HG02943 (cell line): Measurements from ENCODE around the gene MISP.

Experiments
- ATAC-seq: cut with Tn5 transposase; IDR thresholded peaks from one replicate; pipeline ENCODE4 v1.9.1; 2021; ENCODE audit warnings: mild to moderate bottlenecking, low read depth, moderate library complexity; ENCODE audit not compliant: unreplicated experiment

The MISP gene

GRCh38 chr19:769616-770015 is 18.7 kb downstream of the MISP start:
- ATAC-seq: no peak

DNA sequence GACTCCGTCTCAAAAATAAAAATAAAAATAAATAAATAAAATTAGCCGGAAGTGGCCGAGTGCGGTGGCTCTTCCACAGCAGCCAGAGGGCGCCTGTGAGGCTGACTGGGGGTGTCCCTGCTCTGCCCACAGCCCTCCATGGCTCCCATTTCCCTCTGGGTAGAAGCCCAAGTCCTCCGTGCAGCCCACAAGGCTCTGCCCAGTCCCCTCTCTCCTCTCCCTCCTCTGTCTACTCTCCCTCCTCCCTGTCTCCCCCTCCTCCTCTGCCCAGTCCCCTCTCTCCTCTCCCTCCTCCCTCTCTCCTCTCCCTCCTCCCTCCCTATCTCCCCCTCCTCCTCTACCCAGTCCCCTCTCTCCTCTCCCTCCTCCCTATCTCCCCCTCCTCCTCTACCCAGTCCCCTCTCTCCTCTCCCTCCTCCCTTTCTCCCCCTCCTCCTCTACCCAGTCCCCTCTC is 20.4 kb downstream of the MISP start:
- no peak for ATAC-seq

DNA sequence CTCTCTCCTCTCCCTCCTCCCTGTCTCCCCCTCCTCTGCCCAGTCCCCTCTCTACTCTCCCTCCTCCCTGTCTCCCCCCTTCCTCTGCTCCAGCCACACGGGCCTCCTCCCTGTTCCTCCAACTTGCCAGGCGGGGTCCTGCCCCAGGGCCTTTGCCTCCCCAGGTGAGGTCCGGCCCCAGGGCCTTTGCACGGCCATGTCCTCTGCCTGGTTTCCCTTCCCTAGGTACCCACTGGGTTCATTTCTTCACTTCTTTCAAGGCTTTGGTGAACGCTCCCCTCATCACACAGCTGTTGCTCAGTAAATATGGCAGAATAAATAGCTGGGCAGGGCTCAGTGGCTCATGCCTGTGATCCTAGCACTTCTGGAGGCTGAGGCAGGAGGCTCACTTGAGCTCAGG is 21.2 kb downstream of the MISP start:
- no peak for ATAC-seq

GRCh38 chr19:772730-773436 is 22.0 kb downstream of the MISP start:
- no peak for ATAC-seq

GRCh38 chr19:776549-776948 is 25.6 kb downstream of the MISP start:
- no peak for ATAC-seq

- ATAC-seq: no peak
Measured at GRCh38 chr19:778910-779653, 28.2 kb downstream of the MISP start.

DNA sequence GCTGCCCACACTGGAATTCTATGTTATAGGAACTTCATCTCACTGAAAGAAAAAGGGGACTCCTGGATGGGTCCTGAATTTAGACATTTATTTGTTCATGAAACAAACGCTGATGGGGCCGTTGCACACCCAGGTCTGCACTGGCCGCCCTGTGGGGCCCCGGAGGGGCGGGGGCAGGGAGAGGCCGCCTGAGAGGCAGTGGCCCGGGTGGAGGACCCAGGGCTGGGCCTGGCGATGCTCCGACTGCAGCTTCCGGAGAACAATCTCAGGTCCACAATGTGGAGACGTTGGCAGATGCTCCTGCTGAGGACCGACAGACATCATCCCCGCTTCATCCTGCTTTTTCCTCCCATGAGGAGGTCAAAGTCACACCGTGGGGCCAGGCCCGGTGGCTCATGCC is 30.0 kb downstream of the MISP start:
- no peak for ATAC-seq

DNA sequence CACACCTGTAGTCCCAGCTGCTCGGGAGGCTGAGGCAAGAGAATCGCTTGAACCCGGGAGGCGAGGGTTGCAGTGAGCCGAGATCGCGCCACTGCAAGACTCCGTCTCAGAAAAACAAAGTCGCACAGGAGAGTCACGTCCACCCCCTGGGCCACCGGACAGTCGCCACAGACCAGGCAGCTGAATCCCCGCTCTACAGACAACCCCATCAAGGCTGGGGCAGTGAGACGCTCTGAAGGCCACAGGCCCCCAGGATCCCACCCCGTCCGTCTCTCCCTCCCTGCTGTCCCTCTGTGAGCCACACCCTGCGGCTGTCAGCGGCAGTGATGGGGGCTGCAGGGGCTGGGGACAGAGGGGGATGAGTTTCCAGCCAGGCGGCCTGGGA is 30.9 kb downstream of the MISP start:
- no peak for ATAC-seq

DNA sequence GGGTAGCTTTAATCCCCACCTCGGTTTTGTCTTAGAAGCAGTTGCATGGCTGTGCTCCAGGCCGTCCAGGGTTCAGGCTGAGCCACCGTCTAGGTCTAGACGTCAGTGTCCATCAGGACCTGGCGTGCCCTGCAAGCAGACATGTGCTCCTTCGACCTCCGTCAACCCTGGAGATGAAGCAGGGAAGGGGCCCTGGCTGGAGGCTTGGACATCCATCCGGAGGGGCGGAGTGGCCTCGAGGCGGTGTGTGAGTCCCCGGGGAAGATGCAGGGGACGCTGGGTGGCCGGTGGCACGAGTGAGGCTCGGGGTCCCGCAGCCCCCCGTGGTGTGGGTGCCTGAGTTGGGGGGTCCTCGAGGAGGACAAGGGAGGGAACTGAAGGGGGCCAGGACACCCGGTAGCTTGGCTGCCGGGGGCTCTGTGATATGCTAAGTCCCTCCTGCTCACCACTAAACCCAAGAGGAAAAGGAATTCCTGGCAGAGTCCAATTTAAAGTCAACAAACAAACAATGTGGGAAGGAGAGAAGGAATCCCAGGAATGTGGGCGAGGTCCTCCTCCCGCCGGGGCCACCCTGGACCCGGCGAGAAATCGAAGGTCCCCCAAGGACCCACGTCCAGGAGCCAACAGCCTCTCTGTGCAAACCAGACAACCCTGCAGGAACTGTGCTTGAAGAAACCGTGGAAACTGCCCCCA is 31.4 kb downstream of the MISP start:
- ATAC-seq: no peak

GRCh38 chr19:782878-783668 is 32.2 kb downstream of the MISP start:
- no peak for ATAC-seq

DNA sequence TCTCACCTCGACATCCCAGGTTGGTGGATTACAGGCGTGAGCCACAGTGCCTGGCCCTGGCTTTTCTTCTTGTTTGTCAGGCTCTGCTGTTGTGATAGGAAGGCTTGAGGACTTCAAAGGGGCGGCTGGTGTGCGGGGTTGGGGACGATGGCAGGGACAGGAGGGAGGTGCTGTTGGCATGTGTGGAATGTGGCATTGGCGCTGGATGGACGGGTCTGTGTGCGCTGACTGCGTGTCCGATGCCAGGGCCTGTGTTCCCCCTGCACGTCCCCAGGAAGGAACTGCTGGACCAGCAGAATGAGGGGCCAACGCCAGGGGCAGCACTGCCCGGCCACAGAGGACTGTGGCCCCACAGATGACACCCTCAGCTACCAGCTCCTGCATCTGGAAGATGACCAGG is 33.6 kb downstream of the MISP start:
- ATAC-seq: no peak

GRCh38 chr19:787536-787935 is 36.6 kb downstream of the MISP start:
- no peak for ATAC-seq

DNA sequence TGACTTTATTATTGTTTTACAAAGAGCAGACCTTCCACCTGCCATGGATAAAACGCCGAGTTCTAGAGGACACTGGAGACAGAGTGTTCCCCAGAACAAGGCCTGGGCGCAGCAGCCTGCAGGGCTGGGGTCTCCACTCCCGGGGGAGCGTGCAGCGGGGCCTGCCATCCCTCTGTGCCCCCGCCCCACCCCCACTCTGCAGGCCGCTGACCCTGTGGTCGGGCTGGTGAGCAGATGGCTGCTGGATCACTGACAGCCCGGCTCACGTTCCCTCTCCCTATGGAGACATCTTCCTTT is 37.7 kb downstream of the MISP start:
- no peak for ATAC-seq

DNA sequence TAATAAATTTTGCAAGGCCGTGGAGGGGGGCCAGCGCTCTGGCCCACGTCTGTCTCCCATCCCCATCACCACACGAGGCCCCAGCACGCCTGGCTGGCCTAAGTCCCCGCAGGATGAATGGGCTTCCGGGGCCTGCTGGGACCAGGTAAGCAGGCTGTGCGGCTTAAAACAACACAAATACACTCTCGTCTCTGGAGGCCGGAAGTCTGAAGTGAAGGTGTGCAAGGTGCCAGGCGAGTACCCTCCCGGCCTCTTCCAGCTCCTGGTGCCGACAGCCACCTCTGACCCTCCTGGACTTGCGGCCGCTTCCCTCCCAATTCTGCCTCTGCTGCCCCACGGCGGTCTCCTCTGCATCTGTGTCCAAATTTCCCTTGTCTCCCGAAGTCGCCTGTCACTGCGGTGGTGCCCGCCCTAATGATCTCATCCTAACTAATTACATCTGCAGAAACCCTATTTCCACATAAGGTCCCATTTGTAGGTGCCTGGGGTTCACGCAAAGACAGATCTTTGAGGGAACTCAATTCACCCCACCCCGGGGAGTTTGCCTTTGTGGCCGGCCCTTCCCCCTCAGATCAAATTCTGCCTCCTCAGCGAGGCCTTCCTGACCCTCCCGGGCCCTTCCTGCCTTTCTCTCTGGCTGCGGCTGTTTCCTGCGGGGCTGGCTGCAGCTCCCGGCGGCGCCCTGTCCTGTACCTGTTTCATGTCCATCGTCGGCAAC is 38.2 kb downstream of the MISP start:
- no peak for ATAC-seq

- no peak for ATAC-seq
Measured at GRCh38 chr19:789701-790060, 38.8 kb downstream of the MISP start.

GRCh38 chr19:791007-791566 is 40.2 kb downstream of the MISP start:
- ATAC-seq: no peak

- no peak for ATAC-seq
Measured at GRCh38 chr19:791567-792305, 40.8 kb downstream of the MISP start.

DNA sequence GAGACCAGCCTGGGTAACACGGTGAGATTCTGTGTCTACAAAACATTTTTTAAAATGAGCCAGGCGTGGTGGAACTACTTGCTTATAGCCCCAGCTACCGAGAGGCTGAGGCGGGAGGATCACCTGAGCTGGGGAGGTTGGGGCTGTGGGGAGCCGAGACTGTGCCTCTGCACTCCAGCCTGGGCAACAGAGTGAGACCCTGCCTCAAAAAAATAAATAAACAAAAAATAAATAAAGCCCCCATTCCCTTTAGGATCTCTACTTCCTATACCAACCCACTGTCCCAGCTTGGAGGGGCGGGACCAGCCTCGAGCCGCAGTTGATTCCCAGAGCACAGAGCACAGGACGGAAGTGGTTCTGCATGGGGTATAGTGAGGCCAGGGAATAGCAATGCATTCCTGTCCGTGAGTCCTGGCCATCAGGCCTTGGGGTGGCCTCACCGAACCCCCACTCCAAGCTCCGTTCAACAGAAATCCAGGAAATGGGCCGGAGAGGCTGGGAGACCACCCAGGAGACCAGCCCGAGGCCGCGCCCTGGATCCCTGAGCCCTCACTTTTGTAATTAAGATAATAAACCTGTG is 41.5 kb downstream of the MISP start:
- no peak for ATAC-seq

- no peak for ATAC-seq
Measured at GRCh38 chr19:793806-794205, 42.9 kb downstream of the MISP start.
